ENCODE measurements around the gene OR2T1.
"Not testable (repeated sequence)": the region's sequence is repeated elsewhere in the genome, so short reads cannot be mapped to it uniquely, and the experiment has no call there.

GRCh38 chr1:248444603-248445002, 41.8 kb downstream of the OR2T1 start:
- TF ChIP-seq POLR2A, CTCF (IDR thresholded peaks at IDR 0.05): not testable (repeated sequence)

Data from lower leg skin (tissue), 3 donors.